ENCODE data around the gene ATAT1.

Gene ATAT1

GRCh38 chr6:30613251-30614043 lies 13.2 kb upstream of the ATAT1 start:
- no peak for DNase-seq (ENCODE audit: extremely low read depth in 1 of 2, low read depth in 1 of 2)

GRCh38 chr6:30614044-30614842 lies 12.4 kb upstream of the ATAT1 start:
- DNase-seq (ENCODE audit: extremely low read depth in 1 of 2, low read depth in 1 of 2) = no peak

GRCh38 chr6:30614843-30615218 lies 11.8 kb upstream of the ATAT1 start:
- peak; percentile 62 to 78 for DNase-seq (ENCODE audit: extremely low read depth in 1 of 2, low read depth in 1 of 2)

GRCh38 chr6:30615219-30615957 lies 11.3 kb upstream of the ATAT1 start:
- DNase-seq (ENCODE audit: extremely low read depth in 1 of 2, low read depth in 1 of 2) = no peak

GRCh38 chr6:30615958-30616810 lies 10.5 kb upstream of the ATAT1 start:
- no peak for DNase-seq (ENCODE audit: extremely low read depth in 1 of 2, low read depth in 1 of 2)

GRCh38 chr6:30616811-30617564 lies 9.7 kb upstream of the ATAT1 start, which contains the start of gene PPP1R10:
PPP1R10 (minus strand) TSS chr6:30617243; CDS start chr6:30609944, 7,299 bp downstream.
- peak; percentile 91 to 98 for DNase-seq (ENCODE audit: extremely low read depth in 1 of 2, low read depth in 1 of 2)

GRCh38 chr6:30617565-30618269 lies 9.0 kb upstream of the ATAT1 start, which contains the start of gene MRPS18B:
MRPS18B (plus strand) TSS chr6:30617840; CDS start chr6:30617866, 26 bp downstream.
- peak; percentile 95 to 99 for DNase-seq (ENCODE audit: extremely low read depth in 1 of 2, low read depth in 1 of 2)

GRCh38 chr6:30618270-30618797 lies 8.3 kb upstream of the ATAT1 start:
- no peak for DNase-seq (ENCODE audit: extremely low read depth in 1 of 2, low read depth in 1 of 2)

- no peak for DNase-seq (ENCODE audit: extremely low read depth in 1 of 2, low read depth in 1 of 2)
These were observed 7.1 kb upstream of the ATAT1 start for GRCh38 chr6:30619561-30619960.

- DNase-seq (ENCODE audit: extremely low read depth in 1 of 2, low read depth in 1 of 2) = no peak
These were observed 1.2 kb upstream of the ATAT1 start for GRCh38 chr6:30625511-30625910.

GRCh38 chr6:30635834-30636233 lies 9.2 kb downstream of the ATAT1 start:
- no peak for DNase-seq (ENCODE audit: extremely low read depth in 1 of 2, low read depth in 1 of 2)

GRCh38 chr6:30640481-30640880 lies 13.8 kb downstream of the ATAT1 start:
- no peak for DNase-seq (ENCODE audit: extremely low read depth in 1 of 2, low read depth in 1 of 2)

GRCh38 chr6:30641048-30641447 lies 14.4 kb downstream of the ATAT1 start:
- no peak for DNase-seq (ENCODE audit: extremely low read depth in 1 of 2, low read depth in 1 of 2)

- no peak for DNase-seq (ENCODE audit: extremely low read depth in 1 of 2, low read depth in 1 of 2)
These were observed 17.0 kb downstream of the ATAT1 start for GRCh38 chr6:30643656-30644055.

GRCh38 chr6:30644769-30645168 lies 18.1 kb downstream of the ATAT1 start:
- no peak for DNase-seq (ENCODE audit: extremely low read depth in 1 of 2, low read depth in 1 of 2)

GRCh38 chr6:30645989-30646388 lies 19.3 kb downstream of the ATAT1 start:
- no peak for DNase-seq (ENCODE audit: extremely low read depth in 1 of 2, low read depth in 1 of 2)

GRCh38 chr6:30646450-30647241 lies 20.0 kb downstream of the ATAT1 start, which contains the start of gene C6orf136:
C6orf136 (plus strand) TSS chr6:30647133; CDS start chr6:30647232, 99 bp downstream.
- DNase-seq (ENCODE audit: extremely low read depth in 1 of 2, low read depth in 1 of 2) = peak; percentile 84 to 87

Data from activated CD8-positive, alpha-beta memory T cell treated with anti-CD3 and anti-CD28 coated beads for 1 hour (primary cell).